Measurements from ENCODE around the gene OR8B2. TPM values are rescaled to one million over a fixed set of nuclear protein-coding genes. Genes with fewer than 3 reads are reported as not detected.

OR8B2 gene
- total and polyA plus RNA-seq, 5 experiments from 2014 or later, result not detected

DNA sequence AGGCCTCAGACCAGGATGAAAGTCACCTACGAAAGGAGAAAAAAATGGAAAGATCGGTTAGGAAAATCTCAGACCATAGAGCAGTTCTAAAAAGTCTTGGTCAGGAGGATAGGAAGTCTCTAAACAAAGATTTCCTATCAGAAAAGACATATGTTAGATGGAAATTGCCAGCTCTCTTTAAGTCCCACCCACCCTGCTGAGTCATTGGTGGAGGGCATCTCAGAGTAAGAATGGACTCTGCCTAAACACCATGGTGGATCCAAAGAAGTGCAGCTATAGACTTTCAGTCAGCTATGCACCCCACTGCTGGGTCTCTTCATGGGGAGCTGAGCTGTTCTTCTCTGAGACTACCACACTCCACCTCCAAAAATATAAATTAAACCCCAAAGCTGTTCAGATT lies 3.7 kb downstream of the OR8B2 start:
- Mint-ChIP-seq H3K4me1 (no peaks in the 10 kb centered on the region), H3K4me3 (no peak overlapping the region), H3K27me3 (peaks cover 0 to 3% (median 2%) of the 10 kb centered on the region in 5 donors), H3K9me3 (no peaks in the 10 kb centered on the region), H3K36me3 (no peaks in the 10 kb centered on the region), H3K27ac (no peak overlapping the region)
- POLR2A ChIA-PET, result no interaction called here
- no peak for DNase-seq
- ATAC-seq, result no peak

DNA sequence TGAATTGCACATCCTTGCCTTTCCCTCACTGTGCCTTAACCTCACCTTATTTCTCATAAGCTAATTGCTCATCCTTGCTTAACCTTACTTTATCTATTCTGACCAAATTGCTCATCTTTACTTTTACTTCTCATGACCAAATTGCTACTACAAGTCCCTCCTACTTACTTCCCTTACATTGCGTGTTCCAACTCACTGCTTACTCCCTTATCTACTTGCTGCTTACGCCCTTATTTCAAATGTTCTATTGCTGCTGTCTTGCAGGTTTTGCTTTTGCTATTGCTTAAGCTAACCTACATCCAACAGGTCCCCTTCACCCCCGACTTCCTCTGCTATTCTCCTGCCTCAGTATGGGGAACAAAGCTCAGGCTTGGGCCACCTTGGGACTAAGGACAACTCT lies 8.0 kb downstream of the OR8B2 start:
- H3K4me3 Mint-ChIP-seq, result no peak overlapping the region
- POLR2A ChIA-PET, result no interaction called here
- no peaks in the 10 kb centered on the region for H3K36me3 Mint-ChIP-seq
- ATAC-seq (no peak), DNase-seq (no peak)
- no peak overlapping the region for H3K27ac Mint-ChIP-seq
- no peaks in the 10 kb centered on the region for H3K4me1 Mint-ChIP-seq
- peaks cover 0 to 6% (median 0%) of the 10 kb centered on the region in 5 donors for H3K27me3 Mint-ChIP-seq
- H3K9me3 Mint-ChIP-seq, result peaks cover 0 to 2% (median 0%) of the 10 kb centered on the region in 9 donors

DNA sequence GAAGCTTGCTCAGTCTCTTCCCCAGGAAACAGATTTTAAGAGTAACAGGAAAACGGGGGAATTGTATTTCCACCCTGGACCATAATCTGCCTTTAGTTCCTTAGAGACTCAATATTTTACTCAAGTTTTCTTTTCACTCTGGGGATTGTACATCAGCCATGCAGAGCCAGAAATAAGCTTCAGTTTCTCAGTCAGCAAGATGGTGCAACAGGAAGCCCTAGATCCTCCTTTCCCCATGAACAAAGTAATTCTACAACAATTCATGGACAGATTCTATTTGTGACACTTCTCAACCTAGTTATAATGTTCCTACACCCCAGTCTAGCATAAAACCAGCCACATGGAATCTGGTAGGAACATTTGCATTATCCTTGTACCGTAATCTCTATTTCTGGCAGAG lies 24.7 kb downstream of the OR8B2 start:
- DNase-seq, result no peak
- POLR2A ChIA-PET, result interaction anchor here (0.7 kb wide), 1 partner anchor 30 kb away, joined by 7 read pairs; no protein-coding TSS in a partner anchor
- Mint-ChIP-seq H3K9me3 (peaks cover 0 to 4% (median 0%) of the 10 kb centered on the region in 9 donors), H3K4me3 (no peak overlapping the region), H3K27me3 (peaks cover 2 to 20% (median 4%) of the 10 kb centered on the region in 5 donors), H3K4me1 (no peaks in the 10 kb centered on the region), H3K27ac (no peak overlapping the region), H3K36me3 (no peaks in the 10 kb centered on the region)
- ATAC-seq, result no peak

DNA sequence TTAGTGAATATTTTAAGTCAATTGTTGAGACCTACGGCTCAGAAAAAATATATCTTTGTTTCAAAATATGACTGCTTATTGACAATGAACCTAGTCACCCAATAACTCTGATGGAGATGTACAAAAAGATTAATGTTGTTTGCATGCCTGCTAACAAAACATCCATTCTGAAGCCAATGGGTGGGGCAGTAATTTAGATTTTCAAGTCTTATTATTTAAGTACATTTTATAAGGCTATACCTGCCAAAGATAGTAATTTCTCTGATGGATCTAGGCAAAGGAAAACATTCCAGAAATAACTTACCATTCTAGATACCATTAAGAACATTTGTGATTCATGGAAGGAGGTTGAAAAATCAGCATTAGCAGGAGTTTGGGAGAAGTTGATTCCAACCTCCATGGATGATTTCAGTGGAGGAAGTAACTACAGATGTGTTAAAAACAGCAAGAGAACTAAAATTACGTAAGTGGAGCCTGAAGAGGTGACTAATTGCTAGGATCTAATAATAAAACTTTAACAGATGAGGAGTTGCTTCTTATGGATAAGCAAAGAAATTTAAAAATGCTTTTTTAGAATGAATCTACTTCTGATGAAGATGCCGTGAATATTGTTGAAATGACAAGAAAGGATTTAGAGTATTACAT lies 37.9 kb downstream of the OR8B2 start:
- no peak overlapping the region for H3K4me3 Mint-ChIP-seq
- no peak overlapping the region for H3K27ac Mint-ChIP-seq
- DNase-seq (no peak), ATAC-seq (no peak)
- H3K4me1 Mint-ChIP-seq, result no peaks in the 10 kb centered on the region
- H3K27me3 Mint-ChIP-seq, result peaks cover 2 to 26% (median 5%) of the 10 kb centered on the region in 5 donors
- H3K36me3 Mint-ChIP-seq, result peaks cover 0 to 5% (median 0%) of the 10 kb centered on the region in 3 donors
- POLR2A ChIA-PET, result no interaction called here
- peaks cover 0 to 28% (median 3%) of the 10 kb centered on the region in 9 donors for H3K9me3 Mint-ChIP-seq

DNA sequence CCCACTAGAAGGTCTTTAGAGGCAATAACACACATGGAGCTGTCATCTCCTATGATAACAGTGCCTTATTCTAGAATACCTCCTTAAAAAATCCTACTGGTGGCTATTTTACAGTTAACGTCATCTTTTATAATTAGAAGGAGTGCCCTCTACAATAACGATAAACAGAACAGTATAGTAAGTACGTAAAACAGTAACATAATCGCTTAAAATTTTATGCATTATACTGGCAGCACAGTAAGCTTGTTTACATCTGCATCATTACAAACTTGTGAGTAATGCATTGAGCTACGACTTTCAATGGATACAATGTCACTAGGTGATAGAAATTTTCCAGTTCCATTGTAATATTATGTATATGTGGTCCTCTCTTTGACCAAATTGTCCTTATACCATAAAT lies 40.0 kb downstream of the OR8B2 start:
- Mint-ChIP-seq H3K4me3 (no peak overlapping the region), H3K36me3 (no peaks in the 10 kb centered on the region), H3K4me1 (no peaks in the 10 kb centered on the region), H3K9me3 (peaks cover 0 to 19% (median 0%) of the 10 kb centered on the region in 9 donors), H3K27ac (no peak overlapping the region), H3K27me3 (peaks cover 2 to 26% (median 5%) of the 10 kb centered on the region in 5 donors)
- ATAC-seq (no peak), DNase-seq (no peak)
- POLR2A ChIA-PET, result no interaction called here

DNA sequence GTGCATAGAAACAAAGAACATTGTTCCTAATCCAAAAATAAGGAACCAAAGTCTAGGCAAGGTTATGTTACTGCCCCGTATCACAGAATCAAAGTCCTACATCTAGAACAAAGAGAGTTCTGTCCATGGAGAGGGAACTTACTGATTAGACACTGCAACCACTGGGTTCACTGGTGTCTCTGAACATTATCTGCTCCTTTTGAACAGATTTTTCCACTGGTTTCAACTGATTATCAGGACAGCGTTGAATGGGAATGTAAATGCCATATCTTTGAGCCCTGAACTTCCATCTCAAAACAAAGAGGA lies 44.2 kb downstream of the OR8B2 start:
- H3K4me1 Mint-ChIP-seq, result no peaks in the 10 kb centered on the region
- H3K27ac Mint-ChIP-seq, result no peak overlapping the region
- H3K36me3 Mint-ChIP-seq, result no peaks in the 10 kb centered on the region
- H3K9me3 Mint-ChIP-seq, result peaks cover 0 to 2% (median 0%) of the 10 kb centered on the region in 9 donors
- peaks cover 0 to 6% (median 2%) of the 10 kb centered on the region in 5 donors for H3K27me3 Mint-ChIP-seq
- no peak overlapping the region for H3K4me3 Mint-ChIP-seq
- POLR2A ChIA-PET, result no interaction called here
- DNase-seq, result no peak
- ATAC-seq, result no peak

DNA sequence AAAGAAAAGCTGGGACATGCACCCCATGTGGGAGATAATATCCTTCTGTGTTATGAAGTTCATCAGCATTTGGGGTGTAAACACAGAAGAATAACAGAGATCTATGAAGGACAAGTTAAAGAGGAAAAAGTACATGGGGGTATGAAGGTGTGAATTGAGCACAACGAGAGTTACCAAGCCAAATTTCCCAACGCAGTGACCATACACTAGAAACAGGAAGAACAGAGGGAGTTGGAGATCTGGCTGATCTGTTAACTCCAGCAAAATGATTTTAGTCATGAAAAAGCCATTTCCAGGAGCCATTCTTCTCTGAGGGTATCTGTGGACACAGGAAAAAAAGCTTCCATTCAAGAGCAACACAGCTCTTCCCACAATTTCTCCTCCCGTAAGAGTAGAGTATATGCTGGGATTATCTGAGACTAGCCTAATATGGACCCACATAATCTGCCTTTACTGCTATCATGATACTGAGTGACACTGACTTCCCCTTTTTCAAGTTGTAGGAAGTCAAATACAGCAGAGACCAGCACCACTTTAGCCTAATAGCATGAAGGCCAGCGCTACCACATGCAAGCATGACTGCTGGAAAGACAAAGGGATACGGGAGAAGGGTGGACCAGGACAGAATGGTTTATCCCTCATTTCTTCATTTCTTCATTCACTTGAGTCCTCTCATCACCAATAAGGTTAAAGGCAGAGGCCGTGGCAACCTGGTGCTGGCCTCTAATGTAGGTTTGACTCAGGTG lies 44.7 kb downstream of the OR8B2 start:
- POLR2A ChIA-PET, result no interaction called here

More for the DNA sequence above, 44.7 kb downstream of the OR8B2 start:
- H3K27me3 Mint-ChIP-seq, result peaks cover 0 to 2% (median under 1%) of the 10 kb centered on the region in 5 donors
- H3K36me3 Mint-ChIP-seq, result no peaks in the 10 kb centered on the region
- no peak for ATAC-seq
- peaks cover 0 to 2% (median 0%) of the 10 kb centered on the region in 9 donors for H3K9me3 Mint-ChIP-seq
- no peaks in the 10 kb centered on the region for H3K4me1 Mint-ChIP-seq
- no peak overlapping the region for H3K27ac Mint-ChIP-seq
- no peak for DNase-seq
- H3K4me3 Mint-ChIP-seq, result no peak overlapping the region

Other genes starting within 250 kb of the OR8B2 start
- not detected for gene OR10D3, start 201.2 kb downstream of the OR8B2 start, total RNA-seq
- not detected for gene OR10D3, start 201.2 kb downstream of the OR8B2 start, polyA plus RNA-seq
- gene OR8G1, start 143.4 kb downstream of the OR8B2 start, total RNA-seq, result not detected
- not detected for gene OR8G1, start 143.4 kb downstream of the OR8B2 start, polyA plus RNA-seq
- not detected for gene OR8G5, start 128.1 kb downstream of the OR8B2 start, total RNA-seq
- gene OR8G5, start 128.1 kb downstream of the OR8B2 start, polyA plus RNA-seq, result not detected
- not detected for gene OR8D1, start 70.5 kb downstream of the OR8B2 start, total RNA-seq
- not detected for gene OR8D1, start 70.5 kb downstream of the OR8B2 start, polyA plus RNA-seq
- not detected for gene OR8D2, start 64.3 kb downstream of the OR8B2 start, total RNA-seq
- not detected for gene OR8D2, start 64.3 kb downstream of the OR8B2 start, polyA plus RNA-seq
- gene OR8B3, start 14.5 kb upstream of the OR8B2 start, total RNA-seq, result not detected
- not detected for gene OR8B3, start 14.5 kb upstream of the OR8B2 start, polyA plus RNA-seq
- gene OR8B4, start 40.4 kb upstream of the OR8B2 start, total RNA-seq, result not detected
- not detected for gene OR8B4, start 40.4 kb upstream of the OR8B2 start, polyA plus RNA-seq
- gene OR8B8, start 61.2 kb upstream of the OR8B2 start, total RNA-seq, result not detected
- gene OR8B8, start 61.2 kb upstream of the OR8B2 start, polyA plus RNA-seq, result not detected
- not detected for gene OR8B12, start 159.2 kb upstream of the OR8B2 start, total RNA-seq
- not detected for gene OR8B12, start 159.2 kb upstream of the OR8B2 start, polyA plus RNA-seq
- gene OR8A1, start 185.5 kb upstream of the OR8B2 start, total RNA-seq, result not detected
- gene OR8A1, start 185.5 kb upstream of the OR8B2 start, polyA plus RNA-seq, result not detected
- gene PANX3, start 226.9 kb upstream of the OR8B2 start, total RNA-seq, result not detected
- not detected for gene PANX3, start 226.9 kb upstream of the OR8B2 start, polyA plus RNA-seq
- 10 to 100 TPM; 73.8 to 76.6 TPM for gene TBRG1, start 238.4 kb upstream of the OR8B2 start, total RNA-seq
- 10 to 100 TPM; 34.9 to 37.7 (median 35.8) TPM for gene TBRG1, start 238.4 kb upstream of the OR8B2 start, polyA plus RNA-seq